NB4 (cell line): ENCODE results near the gene LAMB3.

Experiments used
- CTCF ChIP-seq: IDR thresholded peaks from one replicate; pipeline ENCODE4 v1.5.1; 2012; ENCODE audit warnings: low read depth, low read length
- MAX ChIP-seq: IDR thresholded peaks from 2 replicates; pipeline ENCODE4 v1.6.1; 2011; ENCODE audit warnings: low read depth, low read length
- MYC ChIP-seq: IDR thresholded peaks from 2 replicates; pipeline ENCODE4 v1.6.1; 2011; ENCODE audit warnings: low read depth, low read length
- POLR2A ChIP-seq: IDR thresholded peaks from 2 replicates; pipeline ENCODE4 v1.6.1; 2011; ENCODE audit warnings: mild to moderate bottlenecking; ENCODE audit not compliant: insufficient read length; ENCODE audit errors: extremely low read depth

GRCh38 chr1:209585197-209585596, 67.0 kb downstream of the LAMB3 start:
- no peak for TF ChIP-seq CTCF
- no peak for TF ChIP-seq POLR2A
- TF ChIP-seq MYC, result no peak
- TF ChIP-seq MAX, result no peak
